ELR (cell line): Measurements from ENCODE around the gene RSPH10B.
"Not testable (repeated sequence)": the region's sequence is repeated elsewhere in the genome, so short reads cannot be mapped to it uniquely, and the experiment has no call there.

Experiments
- DNase-seq: peaks from one replicate; pipeline ENCODE4 v3.0.0-alpha.2; 2015; ENCODE audit warnings: low read depth

The RSPH10B gene

GRCh38 chr7:5926263-5926870 is 44.1 kb downstream of the RSPH10B start:
- not testable (repeated sequence) for DNase-seq

- DNase-seq, result not testable (repeated sequence)
Observed at GRCh38 chr7:5924630-5925029, 45.9 kb downstream of the RSPH10B start.

GRCh38 chr7:5924180-5924579 is 46.3 kb downstream of the RSPH10B start:
- DNase-seq, result not testable (repeated sequence)

- not testable (repeated sequence) for DNase-seq
Observed at GRCh38 chr7:5916529-5916928, 54.0 kb downstream of the RSPH10B start.

- DNase-seq, result not testable (repeated sequence)
Observed at GRCh38 chr7:5908835-5909234, 61.7 kb downstream of the RSPH10B start.

GRCh38 chr7:5904726-5905125 is 65.8 kb downstream of the RSPH10B start:
- not testable (repeated sequence) for DNase-seq

- not testable (repeated sequence) for DNase-seq
Observed at GRCh38 chr7:5903002-5903401, 67.5 kb downstream of the RSPH10B start.

GRCh38 chr7:5898480-5899224 is 71.8 kb downstream of the RSPH10B start, which contains the start of gene CCZ1:
Gene CCZ1, plus strand, starts transcription at chr7:5898733. Its CDS starts 67 bp downstream, at chr7:5898800.
- peak; percentile 58 for DNase-seq

GRCh38 chr7:5897369-5897919 is 73.0 kb downstream of the RSPH10B start:
- not testable (repeated sequence) for DNase-seq

- DNase-seq, result no peak
Observed at GRCh38 chr7:5892498-5892897, 78.0 kb downstream of the RSPH10B start.

GRCh38 chr7:5890244-5890643 is 80.2 kb downstream of the RSPH10B start:
- DNase-seq, result not testable (repeated sequence)

GRCh38 chr7:5888021-5888420 is 82.5 kb downstream of the RSPH10B start:
- not testable (repeated sequence) for DNase-seq

GRCh38 chr7:5884431-5884830 is 86.1 kb downstream of the RSPH10B start:
- DNase-seq, result not testable (repeated sequence)

- not testable (repeated sequence) for DNase-seq
Observed at GRCh38 chr7:5880106-5880505, 90.4 kb downstream of the RSPH10B start.

GRCh38 chr7:5879591-5879990 is 90.9 kb downstream of the RSPH10B start:
- not testable (repeated sequence) for DNase-seq
